Activated naive CD4-positive, alpha-beta T cell (primary cell): ENCODE results near the gene NSD1.
"Not testable (repeated sequence)": the region's sequence is repeated elsewhere in the genome, so short reads cannot be mapped to it uniquely, and the experiment has no call there.

Source experiments
- DNase-seq, 4 experiments: peaks; one replicate each; lab custom pipeline; 2025; lab: John Stamatoyannopoulos, UW

NSD1 gene

DNA sequence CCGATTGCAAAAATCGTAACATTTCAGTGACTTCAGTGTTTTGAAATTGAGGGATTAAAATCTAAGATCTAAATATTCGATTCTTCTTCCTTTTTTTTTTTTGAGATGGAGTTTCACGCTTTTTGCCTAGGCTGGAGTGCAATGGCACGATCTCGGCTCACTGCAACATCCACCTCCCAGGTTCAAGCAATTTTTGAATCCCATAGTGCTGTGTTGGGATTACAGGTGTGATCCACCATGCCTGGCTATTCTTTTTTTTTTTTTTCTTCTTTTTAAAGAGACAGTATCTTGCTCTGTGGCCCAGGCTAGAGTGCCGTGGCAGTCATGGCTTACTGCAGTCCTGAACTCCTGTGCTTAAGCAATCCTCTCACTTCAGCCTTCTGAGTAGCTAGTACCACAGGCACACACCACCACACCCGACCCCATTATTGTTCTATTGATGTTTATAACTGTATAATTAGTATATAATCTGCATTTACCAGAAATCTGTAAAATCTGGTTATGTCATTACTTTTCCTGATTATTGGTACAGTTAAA, 42.7 kb downstream of the NSD1 start:
- no peak for DNase-seq

DNA sequence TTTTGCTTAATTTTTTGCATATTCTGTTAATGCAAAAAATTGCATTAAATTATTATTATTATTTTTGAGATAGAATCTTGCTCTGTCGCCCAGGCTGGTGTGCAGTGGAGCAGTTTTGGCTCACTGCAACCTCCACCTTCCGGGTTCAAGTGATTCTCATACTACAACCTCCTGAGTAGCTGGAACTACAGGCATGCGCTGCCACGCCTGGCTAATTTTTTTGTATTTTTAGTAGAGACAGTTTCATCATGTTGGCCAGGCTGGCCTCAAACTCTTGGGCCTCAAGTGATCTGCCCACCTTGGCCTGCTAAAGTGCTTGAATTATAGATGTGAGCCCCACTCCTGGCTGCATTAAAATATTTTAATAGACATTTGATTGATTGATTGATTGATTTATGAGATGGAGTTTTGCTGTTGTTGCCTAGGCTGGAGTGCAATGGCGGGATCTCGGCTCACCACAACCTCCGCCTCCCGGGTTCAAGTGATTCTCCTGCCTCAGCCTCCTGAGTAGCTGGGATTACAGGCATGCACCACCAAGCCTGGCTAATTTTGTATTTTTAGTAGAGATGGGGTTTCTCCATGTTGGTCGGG, 44.4 kb downstream of the NSD1 start:
- not testable (repeated sequence) for DNase-seq

DNA sequence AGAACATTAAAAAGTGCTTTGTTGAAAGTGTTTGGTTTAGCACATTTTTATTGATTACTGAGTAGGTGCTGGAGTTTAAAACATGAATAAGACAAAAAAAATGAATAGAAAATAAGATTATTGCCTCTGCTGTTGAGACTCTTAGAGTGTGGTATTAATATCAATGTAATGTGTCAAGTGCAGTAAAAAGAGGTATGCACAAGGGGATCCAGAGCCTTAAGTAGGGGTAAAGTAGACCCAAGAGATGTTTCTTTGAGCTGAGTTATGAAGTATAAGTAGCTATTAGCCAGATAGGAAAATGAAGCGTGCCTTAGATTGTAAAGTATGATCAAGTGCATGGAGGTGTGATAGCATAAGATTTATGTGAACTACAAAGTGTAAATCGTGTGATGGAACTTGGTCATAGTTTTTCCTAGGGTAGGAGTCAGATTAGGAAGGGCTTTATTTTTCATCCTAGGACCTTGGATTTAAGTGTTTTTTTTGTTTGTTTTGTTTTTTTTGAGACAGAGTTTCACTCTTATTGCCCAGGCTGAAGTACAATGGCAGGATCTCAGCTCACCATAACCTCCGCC, 45.2 kb downstream of the NSD1 start:
- no peak for DNase-seq

DNA sequence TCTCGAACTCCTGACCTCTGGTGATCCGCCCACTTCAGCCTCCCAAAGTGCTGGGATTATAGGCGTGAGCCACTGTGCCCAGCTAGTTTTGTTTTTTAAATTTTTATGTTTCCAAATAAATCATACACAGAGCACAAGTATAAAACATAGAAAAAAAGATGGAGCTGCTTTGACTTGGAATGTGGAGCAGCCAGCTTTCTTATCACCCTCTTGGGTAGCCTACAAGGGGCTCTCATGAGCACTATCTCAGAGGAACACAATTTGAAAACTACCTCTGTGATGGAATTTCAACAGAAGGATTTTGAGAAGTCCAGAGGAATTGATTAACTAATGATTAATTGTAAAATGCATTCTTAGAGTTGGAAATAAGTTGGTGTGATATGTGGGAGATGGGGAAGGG, 45.9 kb downstream of the NSD1 start:
- no peak for DNase-seq

DNA sequence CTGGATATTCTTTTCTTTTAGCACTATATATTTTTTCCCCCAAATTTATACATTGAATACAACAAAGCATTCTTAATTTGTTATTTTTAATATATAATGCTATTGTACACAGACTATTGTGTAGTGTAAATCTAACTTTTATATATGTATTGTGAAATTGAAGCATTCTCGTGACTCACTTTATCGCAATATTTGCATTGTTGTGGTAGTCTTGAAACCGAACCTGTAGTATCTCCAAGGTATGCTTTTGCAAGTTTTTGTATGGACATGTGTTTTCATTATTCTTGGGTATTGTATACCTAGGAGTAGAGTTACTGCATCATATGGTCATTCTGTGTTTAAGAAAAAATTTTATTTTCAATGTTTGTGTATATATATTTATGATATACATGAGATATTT, 49.6 kb downstream of the NSD1 start:
- no peak for DNase-seq

DNA sequence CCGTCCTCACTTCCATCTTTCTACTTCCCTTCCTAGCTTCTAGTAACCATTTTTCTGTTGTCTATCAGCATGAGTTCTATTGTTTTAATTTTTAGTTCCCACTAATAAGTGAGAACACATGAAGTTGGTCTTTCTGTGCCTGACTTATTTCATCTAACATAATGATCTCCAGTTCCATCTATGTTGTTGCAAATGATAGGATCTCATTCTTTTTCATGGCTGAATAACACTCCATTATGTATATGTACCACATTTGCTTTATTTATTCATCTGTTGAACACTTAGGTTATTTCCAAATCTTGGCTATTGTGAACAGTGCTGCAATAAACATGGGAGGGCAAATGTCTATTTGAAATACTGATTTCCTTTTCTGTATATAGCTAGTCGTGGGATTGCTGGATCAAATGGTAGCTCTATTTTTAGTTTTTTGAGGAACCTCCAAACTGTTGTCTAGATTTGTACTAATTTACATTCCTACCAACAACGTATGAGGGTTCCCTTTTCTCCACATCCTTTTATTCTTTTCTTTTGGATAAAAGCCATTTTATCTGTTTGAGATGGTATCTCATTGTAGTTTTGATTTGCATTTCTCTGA, 50.3 kb downstream of the NSD1 start:
- no peak for DNase-seq

DNA sequence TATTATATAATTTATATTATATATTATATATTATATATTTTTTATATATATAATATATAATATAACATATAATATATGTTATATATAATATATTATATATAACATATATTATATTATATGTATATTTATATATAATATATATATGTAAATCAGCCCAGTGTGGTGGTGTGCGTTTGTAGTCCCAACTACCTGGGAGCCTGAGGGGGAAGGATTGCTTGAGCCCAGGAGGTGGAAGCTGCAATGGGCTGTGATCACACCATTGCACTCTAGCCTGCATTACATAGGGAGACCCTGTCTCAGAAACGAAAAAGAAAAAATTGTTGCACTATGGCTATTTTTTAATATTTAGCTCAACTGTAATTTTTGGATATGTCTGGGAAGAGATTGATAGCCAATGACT, 52.4 kb downstream of the NSD1 start:
- DNase-seq = no peak

DNA sequence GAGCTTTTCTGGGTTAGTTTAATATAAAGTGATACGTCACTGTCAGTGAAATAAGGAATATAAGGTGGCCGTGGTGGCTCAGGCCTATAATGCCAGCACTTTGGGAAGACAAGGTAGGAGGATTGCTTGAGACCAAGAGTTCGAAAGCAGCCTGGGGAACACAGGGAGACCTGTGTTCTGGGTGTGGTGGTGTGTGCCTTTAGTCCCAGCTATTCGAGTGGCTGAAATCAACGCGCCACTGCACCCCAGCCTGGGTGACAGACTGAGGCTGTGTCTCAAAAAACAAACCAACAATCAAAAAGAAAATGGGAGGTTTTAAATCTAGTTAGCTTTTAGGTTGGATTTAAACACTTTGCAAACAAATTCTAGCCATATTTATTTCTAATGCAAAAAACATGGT, 53.1 kb downstream of the NSD1 start:
- no peak for DNase-seq

DNA sequence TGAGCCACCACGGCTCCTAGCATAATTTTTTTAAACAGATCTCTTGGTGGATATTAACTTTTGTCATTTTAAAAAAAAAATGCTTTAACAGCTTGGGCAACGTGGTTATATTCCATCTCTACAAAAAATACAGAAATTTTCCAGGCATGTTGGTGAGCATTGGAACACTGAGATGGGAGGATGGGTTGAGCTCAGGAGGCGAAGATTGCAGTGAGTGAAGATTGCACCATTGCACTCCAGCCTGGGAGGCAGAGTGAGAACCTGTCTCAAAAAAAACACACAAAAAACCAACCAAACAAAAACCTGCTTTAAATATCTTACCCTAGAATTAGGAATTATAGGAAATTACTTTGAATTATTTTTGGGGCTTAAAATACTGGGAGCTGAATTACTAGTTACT, 55.2 kb downstream of the NSD1 start:
- DNase-seq = no peak

DNA sequence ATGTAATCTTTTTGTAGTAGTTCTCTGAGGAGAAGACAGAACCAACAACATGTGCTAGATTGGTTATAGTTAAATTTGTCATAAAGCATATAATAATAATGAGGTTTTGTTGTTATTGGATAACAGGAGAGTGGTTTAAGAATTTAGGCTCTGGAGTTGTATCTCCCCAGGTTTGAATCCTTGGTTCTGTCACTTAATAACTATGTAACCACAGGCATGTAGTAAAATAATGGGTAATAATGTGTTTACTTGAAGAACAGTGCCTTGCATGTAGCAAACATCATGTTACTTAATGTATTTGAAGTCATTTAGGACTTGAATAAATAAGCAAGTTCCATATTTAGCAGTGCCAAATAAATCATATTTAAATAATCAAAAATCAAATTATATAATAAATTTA, 55.8 kb downstream of the NSD1 start:
- DNase-seq = no peak

DNA sequence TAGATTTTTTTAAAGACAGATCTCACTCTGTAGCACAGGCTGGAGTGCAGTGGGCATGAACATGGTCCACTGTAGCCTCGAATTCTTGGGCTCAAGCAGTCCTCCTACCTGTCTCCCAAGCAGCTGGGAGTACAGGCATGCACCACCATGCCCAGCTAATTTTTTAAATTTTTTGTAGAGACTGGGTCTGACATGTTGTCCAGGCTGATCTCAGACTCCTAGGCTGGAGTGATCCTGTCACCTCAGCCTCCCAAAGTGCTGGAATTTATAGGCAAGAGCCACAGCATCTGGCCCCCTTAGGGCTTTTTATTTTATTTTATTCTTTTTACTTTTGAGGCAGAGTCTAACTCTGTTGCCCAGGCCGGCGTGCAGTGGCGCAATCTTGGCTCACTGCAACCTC, 56.4 kb downstream of the NSD1 start:
- no peak for DNase-seq

DNA sequence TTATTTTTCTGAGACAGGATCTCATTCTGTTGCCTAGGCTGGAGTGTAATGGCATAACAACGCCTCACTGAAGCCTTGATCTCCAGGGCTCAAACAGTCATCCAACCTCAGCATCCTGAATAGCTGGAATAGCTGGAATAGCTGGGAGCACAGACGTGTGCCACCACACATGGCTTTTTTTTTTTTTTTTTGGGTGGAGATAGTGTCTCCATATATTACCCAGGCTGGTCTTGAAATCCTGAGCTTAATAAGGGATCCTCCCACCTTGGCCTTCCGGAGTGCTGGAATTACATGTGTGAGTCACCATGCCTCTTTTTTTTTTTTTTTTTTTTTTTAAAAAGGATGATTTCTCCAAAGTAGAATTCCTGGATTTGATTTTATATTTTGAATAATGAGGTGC, 60.7 kb downstream of the NSD1 start:
- DNase-seq = no peak

DNA sequence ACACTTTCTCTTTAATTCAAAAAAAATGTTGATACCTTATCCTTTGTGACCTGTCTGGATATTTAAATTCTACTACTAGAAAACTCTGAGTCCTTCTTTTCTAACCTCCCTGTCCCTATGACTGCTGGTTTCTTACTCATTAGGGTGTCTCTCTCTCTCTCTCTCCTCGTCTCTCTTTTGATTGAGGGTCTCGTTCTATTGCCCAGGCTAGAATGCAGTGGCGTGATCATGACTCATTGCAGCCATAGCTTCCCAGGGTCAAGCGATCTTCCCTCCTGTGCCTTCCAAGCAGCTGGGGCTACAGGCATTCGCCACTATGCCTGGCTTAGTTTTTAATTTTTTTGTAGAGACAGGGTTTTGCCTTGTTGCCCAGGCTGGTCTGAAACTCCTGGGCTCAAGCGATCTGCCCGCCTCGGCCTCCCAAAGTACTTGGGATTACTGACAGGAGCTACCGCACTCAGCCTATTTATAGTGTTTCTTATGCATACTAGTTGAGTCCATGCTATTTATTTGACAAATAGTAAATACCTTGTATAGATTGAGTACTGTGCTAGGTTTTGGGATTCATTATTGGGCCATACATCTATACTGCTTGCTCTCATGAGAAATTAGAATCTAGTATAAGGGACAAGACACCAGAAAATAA, 61.9 kb downstream of the NSD1 start:
- DNase-seq = no peak

DNA sequence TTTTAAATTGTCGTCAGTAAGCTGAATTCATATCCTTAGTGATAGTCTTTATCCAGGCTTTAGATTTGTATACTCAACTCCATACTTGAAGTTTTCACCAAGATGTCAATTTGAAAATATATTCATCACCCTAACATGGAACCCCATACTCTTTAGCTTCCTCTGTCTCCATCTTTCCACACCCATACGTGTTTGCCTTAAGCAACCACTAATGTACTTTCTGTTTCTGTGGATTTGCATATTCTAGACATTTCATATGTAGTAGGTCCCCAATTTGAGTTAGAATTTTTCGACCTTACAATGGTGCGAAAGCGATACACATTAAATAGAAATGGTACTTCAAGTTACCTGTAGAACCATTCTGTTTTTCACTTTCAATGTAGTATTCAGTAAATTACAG, 65.2 kb downstream of the NSD1 start:
- DNase-seq = no peak

DNA sequence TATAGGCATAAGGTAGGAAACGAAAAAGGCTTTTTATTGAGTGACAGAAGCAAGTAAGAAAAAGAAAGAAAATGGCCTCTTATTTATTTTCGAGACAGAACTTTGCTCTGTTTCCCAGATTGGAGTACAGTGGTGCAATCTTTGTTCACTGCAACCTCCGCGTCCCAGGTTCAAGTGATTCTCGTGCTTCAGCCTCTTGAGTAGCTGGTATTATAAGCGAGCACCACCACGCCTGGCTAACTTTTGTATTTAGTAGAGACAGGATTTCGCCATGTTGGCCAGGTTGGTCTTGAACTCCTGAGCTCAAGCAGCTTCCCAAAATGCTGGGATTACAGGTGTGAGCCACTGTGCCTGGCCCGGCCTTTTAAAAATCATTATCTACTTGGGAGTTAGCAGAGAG, 70.7 kb downstream of the NSD1 start:
- no peak for DNase-seq

DNA sequence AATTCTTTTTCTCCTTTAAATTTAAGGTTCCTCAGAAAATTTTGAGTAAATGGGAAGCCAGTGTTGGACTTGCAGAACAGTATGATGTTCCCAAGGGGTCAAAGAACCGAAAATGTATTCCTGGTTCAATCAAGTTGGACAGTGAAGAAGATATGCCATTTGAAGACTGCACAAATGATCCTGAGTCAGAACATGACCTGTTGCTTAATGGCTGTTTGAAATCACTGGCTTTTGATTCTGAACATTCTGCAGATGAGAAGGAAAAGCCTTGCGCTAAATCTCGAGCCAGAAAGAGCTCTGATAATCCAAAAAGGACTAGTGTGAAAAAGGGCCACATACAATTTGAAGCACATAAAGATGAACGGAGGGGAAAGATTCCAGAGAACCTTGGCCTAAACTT, 76.0 kb downstream of the NSD1 start:
- no peak for DNase-seq

DNA sequence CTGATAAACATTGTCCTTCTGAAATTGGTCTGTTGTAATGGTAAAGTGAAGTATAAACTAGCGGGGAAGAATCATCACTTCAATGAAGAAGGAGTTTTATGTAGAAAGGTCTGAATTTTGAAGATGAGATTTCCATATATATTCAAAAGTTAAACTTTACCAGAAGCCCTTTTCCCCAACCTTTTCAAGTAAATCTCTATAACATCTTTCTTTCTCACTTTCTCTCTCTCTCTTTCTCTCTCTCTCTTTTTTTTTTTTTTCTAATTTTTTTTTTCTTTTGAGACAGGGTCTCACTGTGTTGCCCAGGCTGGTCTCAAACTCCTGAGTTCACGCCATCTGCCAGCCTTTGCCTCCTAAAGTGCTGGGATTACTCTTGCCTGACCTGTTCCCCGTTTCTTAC, 78.7 kb downstream of the NSD1 start:
- DNase-seq = no peak

DNA sequence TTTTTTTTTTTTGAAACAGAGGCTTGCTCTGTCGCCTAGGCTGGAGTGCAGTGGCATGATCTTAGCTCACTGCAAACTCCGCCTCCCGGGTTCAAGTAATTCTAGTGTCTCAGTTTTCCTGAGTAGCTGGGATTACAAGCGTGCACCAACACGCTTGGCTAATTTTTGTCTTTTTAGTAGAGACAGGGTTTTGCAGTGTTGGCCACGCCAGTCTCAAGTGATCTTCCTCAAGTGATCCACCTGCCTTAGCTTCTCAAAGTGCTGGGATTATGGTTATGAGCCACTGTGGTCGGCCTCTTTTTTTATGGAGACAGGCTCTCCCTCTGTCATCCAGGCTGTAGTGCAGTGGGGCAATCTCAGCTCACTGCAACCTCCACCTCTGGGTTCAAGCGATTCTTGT, 87.0 kb downstream of the NSD1 start:
- DNase-seq = no peak

DNA sequence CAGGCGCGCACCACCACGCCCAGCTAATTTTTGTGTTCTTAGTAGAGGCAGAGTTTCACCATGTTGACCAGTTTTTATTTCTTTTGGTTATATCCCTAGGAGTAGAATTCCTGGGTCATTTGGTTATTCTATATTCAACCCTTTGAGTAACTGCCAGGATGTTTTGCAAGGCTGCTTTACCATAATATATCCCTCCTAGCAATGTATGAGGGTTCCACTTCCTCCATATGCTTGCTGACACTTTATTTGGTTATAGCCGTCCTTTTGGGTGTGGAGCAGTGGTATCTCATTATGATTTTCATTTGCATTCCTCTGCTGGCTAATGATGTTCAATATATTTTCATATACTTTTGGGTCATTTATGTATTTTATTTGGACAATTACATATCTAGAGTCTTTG, 88.7 kb downstream of the NSD1 start:
- DNase-seq = no peak

DNA sequence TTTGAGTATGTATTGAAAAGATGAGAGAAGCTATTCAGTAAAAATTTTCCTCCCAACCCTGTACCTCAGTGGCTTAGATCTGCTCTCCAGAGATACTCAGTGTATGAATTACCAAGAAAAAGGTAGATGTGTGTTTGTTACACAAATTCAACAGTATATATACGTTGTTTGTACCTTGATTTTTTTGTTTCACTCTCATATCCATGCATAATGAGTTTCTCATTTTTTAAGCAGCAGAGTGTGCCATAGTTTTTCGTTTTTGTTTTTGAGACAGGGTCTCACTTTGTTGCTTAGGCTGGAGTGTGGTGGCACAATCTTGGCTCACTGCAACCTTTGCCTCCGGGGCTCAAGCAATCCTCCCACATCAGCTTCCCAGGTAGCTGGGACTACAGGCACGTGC, 92.2 kb downstream of the NSD1 start:
- DNase-seq = no peak

DNA sequence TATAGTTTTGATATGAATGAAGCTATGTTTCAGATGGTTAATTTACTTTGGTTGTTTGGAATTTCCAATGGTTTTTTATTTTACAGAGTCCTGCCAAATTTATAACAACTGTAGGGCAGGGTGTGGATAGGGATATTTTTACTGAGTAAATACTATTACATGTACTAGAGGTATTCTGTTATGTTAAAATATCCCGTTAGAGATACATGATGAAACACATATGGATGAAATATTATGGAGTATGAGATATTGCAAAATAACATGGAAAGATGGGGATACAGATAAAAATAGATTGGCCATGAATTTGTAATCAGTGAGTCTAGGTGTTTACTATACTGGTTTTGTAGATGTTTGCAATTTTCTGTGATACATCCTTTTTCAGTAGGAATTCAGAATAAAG, 93.3 kb downstream of the NSD1 start:
- DNase-seq = no peak

DNA sequence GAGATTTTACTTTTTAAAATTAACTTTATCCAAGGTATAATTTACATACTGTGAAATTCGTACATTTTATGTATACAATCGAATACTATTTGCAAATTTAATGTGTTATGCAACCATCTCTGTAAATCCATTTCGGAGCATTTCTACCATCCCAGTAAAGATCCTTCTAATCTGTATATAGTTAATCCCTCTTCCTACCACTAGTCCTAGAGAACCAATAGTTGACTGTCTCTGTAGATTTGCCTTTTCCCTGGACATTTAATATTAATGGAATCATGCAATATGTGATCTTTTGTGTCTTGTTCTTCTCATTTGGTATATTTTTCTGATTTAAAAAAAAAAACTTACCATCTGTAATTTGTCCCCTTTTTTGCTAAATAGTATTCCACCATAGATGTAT, 95.2 kb downstream of the NSD1 start:
- no peak for DNase-seq

DNA sequence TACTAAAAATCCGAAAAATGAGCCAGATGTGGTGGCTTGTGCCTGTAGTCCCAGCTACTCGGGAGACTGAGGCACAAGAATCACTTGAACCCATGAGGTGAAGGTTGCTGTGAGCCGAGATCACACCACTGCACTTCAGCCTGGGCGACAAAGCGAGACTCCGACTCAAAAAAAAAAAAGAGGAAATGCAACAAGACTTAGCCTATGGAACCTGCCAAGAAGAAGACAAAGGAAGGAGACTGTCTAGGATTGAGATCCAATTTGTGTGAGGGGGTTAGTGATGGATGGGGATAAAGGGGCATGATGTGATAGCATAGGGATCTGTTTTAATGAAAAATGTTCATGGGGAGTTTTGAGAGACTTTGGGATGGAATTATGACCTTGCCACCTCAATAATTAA, 97.1 kb downstream of the NSD1 start:
- DNase-seq = no peak
